SKM-1 (cell line): ENCODE results near the gene INHBC.
"Not testable (repeated sequence)": the region's sequence is repeated elsewhere in the genome, so short reads cannot be mapped to it uniquely, and the experiment has no call there.

ENCODE experiments used
- DNase-seq: peaks from one replicate; lab custom pipeline; 2025; ENCODE audit not compliant: unreplicated experiment; lab: John Stamatoyannopoulos, UW

Gene INHBC

GRCh38 chr12:57481671-57482070 lies 47.1 kb downstream of the INHBC start:
- DNase-seq, result no peak

GRCh38 chr12:57483466-57483865 lies 48.9 kb downstream of the INHBC start:
- no peak for DNase-seq

GRCh38 chr12:57485695-57486094 lies 51.1 kb downstream of the INHBC start:
- no peak for DNase-seq

GRCh38 chr12:57487055-57487596 lies 52.5 kb downstream of the INHBC start:
- DNase-seq, result no peak

- DNase-seq, result peak; percentile 77
These were observed 53.2 kb downstream of the INHBC start, which contains the start of gene MARS1 for GRCh38 chr12:57487597-57488401. Gene MARS1, plus strand, starts transcription at chr12:57488068. Its CDS starts 23 bp downstream, at chr12:57488091.

GRCh38 chr12:57488402-57489156 lies 54.0 kb downstream of the INHBC start:
- DNase-seq, result no peak

- DNase-seq, result no peak
These were observed 54.6 kb downstream of the INHBC start for GRCh38 chr12:57489157-57489641.

GRCh38 chr12:57490126-57490525 lies 55.5 kb downstream of the INHBC start:
- no peak for DNase-seq

GRCh38 chr12:57491393-57492280 lies 57.1 kb downstream of the INHBC start:
- DNase-seq, result no peak

GRCh38 chr12:57495051-57495701 lies 60.6 kb downstream of the INHBC start:
- DNase-seq, result not testable (repeated sequence)

- DNase-seq, result no peak
These were observed 62.2 kb downstream of the INHBC start for GRCh38 chr12:57496822-57497221.

GRCh38 chr12:57497223-57498131 lies 62.9 kb downstream of the INHBC start:
- no peak for DNase-seq

- DNase-seq, result no peak
These were observed 63.5 kb downstream of the INHBC start for GRCh38 chr12:57498132-57498502.

- DNase-seq, result no peak
These were observed 64.0 kb downstream of the INHBC start for GRCh38 chr12:57498571-57498970.

GRCh38 chr12:57500213-57500612 lies 65.6 kb downstream of the INHBC start:
- no peak for DNase-seq
